Sigmoid colon (tissue), 7 donors: ENCODE data around the gene SGPL1. TPM values are rescaled to one million over a fixed set of nuclear protein-coding genes. Genes with fewer than 3 reads are reported as not detected.

Experiments
- DNase-seq: peaks from one replicate; pipeline ENCODE4 v3.0.0-alpha.2; 2019
- H3K27ac ChIP-seq, 4 donors: fragments of 200-600 bp; sonication (generic); one replicate each; pipeline ENCODE4 v1.5.1; 2016 to 2019; ENCODE audit warnings: mild to moderate bottlenecking in 1 of 4
- H3K27me3 ChIP-seq, 3 donors: fragments of 200-600 bp; sonication (generic); one replicate each; pipeline ENCODE4 v1.5.1; 2019; ENCODE audit warnings: mild to moderate bottlenecking in 1 of 3
- H3K36me3 ChIP-seq, 4 donors: fragments of 200-600 bp; sonication (generic); one replicate each; pipeline ENCODE4 v1.5.1; 2016 to 2019
- H3K4me1 ChIP-seq, 4 donors: fragments of 200-600 bp; sonication (generic); one replicate each; pipeline ENCODE4 v1.5.1; 2017 to 2019
- H3K4me3 ChIP-seq, 4 donors: fragments of 200-600 bp; sonication (generic); one replicate each; pipeline ENCODE4 v1.5.1; 2017 to 2019; ENCODE audit warnings: mild to moderate bottlenecking in 2 of 4, moderate library complexity in 1 of 4
- H3K9me3 ChIP-seq, 4 donors: fragments of 200-600 bp in 3 of 4; sonication (generic) in 3 of 4; one replicate each; pipeline versions ENCODE4 v1.5.1 to v1.6.1; 2013 to 2019
- CTCF ChIP-seq, 4 experiments: fragments of 450-650 bp in 3 of 4; fragments of 200-600 bp in 1 of 4; IDR thresholded peaks; one replicate each; pipeline ENCODE4 v1.5.1; 2016 to 2019; ENCODE audit warnings: antibody characterized with exemption in 4 of 4, mild to moderate bottlenecking in 3 of 4, moderate library complexity in 2 of 4
- EP300 ChIP-seq, 4 donors: sonication (generic); formaldehyde crosslinking; IDR thresholded peaks; one replicate each; pipeline ENCODE4 v1.6.1; 2017; ENCODE audit warnings: antibody characterized with exemption in 4 of 4
- POLR2A ChIP-seq, 2 donors: fragments of 450-650 bp; IDR thresholded peaks; one replicate each; pipeline ENCODE4 v1.6.1; 2016; ENCODE audit warnings: antibody characterized with exemption in 2 of 2, mild to moderate bottlenecking in 2 of 2, moderate library complexity in 2 of 2
- POLR2AphosphoS5 ChIP-seq, 4 donors: sonication (generic); formaldehyde crosslinking; IDR thresholded peaks; one replicate each; pipeline ENCODE4 v1.6.1; 2017; ENCODE audit warnings: antibody characterized with exemption in 4 of 4
- WGBS, 2 donors: extraction: QIAGEN DNeasy Blood & Tissue Kit; methylation state at CpG; one replicate each; pipeline ENCODE4 v1.1.7; 2013; 5-methylcytosine and 5-hydroxymethylcytosine counted together
- intact Hi-C: fragments of 100-400 bp; cut with DNase I; formaldehyde crosslinking; loops from one replicate; pipeline ENCODE4 v1.15.1; 2023
- polyA plus RNA-seq, 3 donors: library from polyadenylated mRNA; stranded (reverse); fragments of 200-250 nt; gene quantifications; one replicate each; pipeline ENCODE4 v1.2.3, GENCODE V29; 2013
- total RNA-seq, 4 donors: library from RNA; depleted of rRNA; stranded (reverse); fragments of >200 nt; gene quantifications; one replicate each; pipeline ENCODE4 v1.1.0, GENCODE V29; 2016
- donor health status: healthy with polysubstance abuse.
- donor health status: Bipolar disorder and iron deficiency.
- donor health status: healthy.

The SGPL1 gene
- total and polyA plus RNA-seq, 7 donors, result 6.0 to 22.2 (median 20.1) TPM

GRCh38 chr10:70837660-70838059 is 21.9 kb downstream of the SGPL1 start:
- TF ChIP-seq POLR2AphosphoS5 (IDR thresholded peaks at IDR 0.05), result no peak
- TF ChIP-seq CTCF (IDR thresholded peaks at IDR 0.05), result no peak
- no peak for TF ChIP-seq EP300 (IDR thresholded peaks at IDR 0.05)
- TF ChIP-seq POLR2A (IDR thresholded peaks at IDR 0.05), result no peak
- no peak for DNase-seq
- H3K9me3 ChIP-seq, result peaks cover 0 to 4% (median 0%) of the 10 kb centered on the region in 4 donors
- H3K36me3 ChIP-seq, result peaks cover 0 to 3% (median 0%) of the 10 kb centered on the region in 4 donors
- no peak overlapping the region for H3K4me3 ChIP-seq
- no peak overlapping the region for H3K27ac ChIP-seq
- intact Hi-C loops, result no loop called here
- H3K4me1 ChIP-seq, result peaks cover 0 to 25% (median 12%) of the 10 kb centered on the region in 4 donors
- no peaks in the 10 kb centered on the region for H3K27me3 ChIP-seq
- WGBS, 2 donors, result 94 to 95% methylated on average over 3 of the region's 3 CpGs

DNA sequence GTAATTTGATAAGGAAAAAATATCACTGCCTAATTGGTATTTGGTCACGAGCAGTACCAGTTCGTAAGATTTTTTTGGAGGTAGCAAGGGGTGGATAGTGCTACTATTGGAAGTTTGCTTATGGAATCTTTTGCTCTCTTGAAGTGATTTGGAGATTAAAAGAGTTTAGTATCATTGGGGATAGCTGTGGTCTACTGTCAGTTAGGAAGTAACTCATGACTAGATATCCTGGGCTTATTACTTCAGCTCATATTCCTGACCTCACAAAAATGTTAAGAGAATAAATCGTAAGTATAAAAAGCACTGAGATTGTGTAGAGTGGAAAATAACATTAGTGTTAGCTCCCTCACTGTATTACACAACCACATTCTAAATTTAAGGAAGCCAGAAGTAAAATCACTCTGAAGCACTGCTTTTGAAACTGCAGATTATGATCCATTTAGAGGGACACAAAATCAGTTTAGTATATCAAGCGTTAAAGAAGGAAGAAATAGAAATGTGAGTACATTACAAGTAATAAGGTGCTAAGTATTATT is 22.6 kb downstream of the SGPL1 start:
- WGBS, 2 donors, result 82 to 97% methylated on average over 4 of the region's 4 CpGs
- peaks cover 0 to 19% (median 9%) of the 10 kb centered on the region in 4 donors for H3K4me1 ChIP-seq
- TF ChIP-seq POLR2AphosphoS5 (IDR thresholded peaks at IDR 0.05) (no peak), EP300 (IDR thresholded peaks at IDR 0.05) (no peak), POLR2A (IDR thresholded peaks at IDR 0.05) (no peak), CTCF (IDR thresholded peaks at IDR 0.05) (no peak)

DNA sequence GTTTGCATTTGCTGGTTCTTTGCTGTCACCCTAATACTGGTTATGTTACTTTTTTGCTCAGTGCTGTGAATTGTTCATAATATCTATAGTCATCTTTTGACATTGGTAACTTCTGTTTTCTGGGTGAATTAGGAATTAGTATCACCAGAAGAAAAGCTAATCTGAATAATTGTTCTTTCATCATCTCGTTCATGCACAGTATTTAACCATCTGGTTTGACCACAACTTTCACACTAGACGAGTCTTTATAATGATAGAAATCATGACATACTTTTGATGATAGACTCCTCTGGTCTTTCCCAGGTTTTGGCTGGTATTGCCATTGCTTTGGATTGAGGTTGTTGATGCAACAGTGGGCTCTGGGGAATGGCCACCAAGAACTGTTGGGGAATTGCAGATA is 25.1 kb downstream of the SGPL1 start:
- H3K36me3 ChIP-seq, result peaks cover 0 to 15% (median 8%) of the 10 kb centered on the region in 4 donors
- intact Hi-C loops, result no loop called here
- TF ChIP-seq CTCF (IDR thresholded peaks at IDR 0.05) (no peak), POLR2A (IDR thresholded peaks at IDR 0.05) (no peak), EP300 (IDR thresholded peaks at IDR 0.05) (no peak), POLR2AphosphoS5 (IDR thresholded peaks at IDR 0.05) (no peak)
- no peak overlapping the region for H3K4me3 ChIP-seq
- 72 to 88% methylated on average over 2 of the region's 2 CpGs for WGBS, 2 donors
- no peak for DNase-seq
- H3K4me1 ChIP-seq, result peaks cover 0 to 18% (median 3%) of the 10 kb centered on the region in 4 donors
- H3K27me3 ChIP-seq, result no peaks in the 10 kb centered on the region
- H3K27ac ChIP-seq, result no peak overlapping the region
- H3K9me3 ChIP-seq, result peaks cover 0 to 4% (median 0%) of the 10 kb centered on the region in 4 donors

More for the DNA sequence above, 22.6 kb downstream of the SGPL1 start:
- H3K4me3 ChIP-seq, result no peak overlapping the region
- H3K36me3 ChIP-seq, result peaks cover 0 to 3% (median 0%) of the 10 kb centered on the region in 4 donors
- peaks cover 0 to 4% (median 0%) of the 10 kb centered on the region in 4 donors for H3K9me3 ChIP-seq
- no peak overlapping the region for H3K27ac ChIP-seq
- no peak for DNase-seq
- no peaks in the 10 kb centered on the region for H3K27me3 ChIP-seq
- intact Hi-C loops, result no loop called here

GRCh38 chr10:70843333-70843732 is 27.6 kb downstream of the SGPL1 start:
- Histone ChIP-seq H3K27ac (no peak overlapping the region), H3K4me1 (peaks cover 0 to 20% (median 4%) of the 10 kb centered on the region in 4 donors), H3K36me3 (peaks cover 0 to 25% (median 8%) of the 10 kb centered on the region in 4 donors), H3K9me3 (no peaks in the 10 kb centered on the region), H3K4me3 (no peak overlapping the region), H3K27me3 (no peaks in the 10 kb centered on the region)
- intact Hi-C loops, result no loop called here
- TF ChIP-seq EP300 (IDR thresholded peaks at IDR 0.05) (no peak), POLR2AphosphoS5 (IDR thresholded peaks at IDR 0.05) (no peak), CTCF (IDR thresholded peaks at IDR 0.05) (no peak), POLR2A (IDR thresholded peaks at IDR 0.05) (no peak)
- 17 to 68% methylated on average over 2 of the region's 2 CpGs for WGBS, 2 donors
- DNase-seq, result no peak
